ENCODE measurements around the gene AHSA1.
A peak's percentile ranks its signal among the peaks of the same experiment; 100 is the strongest.

Gene AHSA1

GRCh38 chr14:77458249-77458950 lies 507 bp downstream of the AHSA1 start:
- no peak for TF ChIP-seq CTCF (IDR thresholded peaks at IDR 0.05; ENCODE audit: insufficient read depth, missing control alignments)
- DNase-seq (ENCODE audit: insufficient read length, low spot score): no peak
- FAIRE-seq: no peak

GRCh38 chr14:77459072-77459723 lies 1.3 kb downstream of the AHSA1 start:
- DNase-seq (ENCODE audit: insufficient read length, low spot score): no peak
- FAIRE-seq: no peak
- TF ChIP-seq CTCF (IDR thresholded peaks at IDR 0.05; ENCODE audit: insufficient read depth, missing control alignments): peak; percentile 73

GRCh38 chr14:77467801-77468200 lies 9.9 kb downstream of the AHSA1 start:
- no peak for DNase-seq (ENCODE audit: insufficient read length, low spot score)
- no peak for TF ChIP-seq CTCF (IDR thresholded peaks at IDR 0.05; ENCODE audit: insufficient read depth, missing control alignments)
- no peak for FAIRE-seq

- TF ChIP-seq CTCF (IDR thresholded peaks at IDR 0.05; ENCODE audit: insufficient read depth, missing control alignments): no peak
- FAIRE-seq (no peak), DNase-seq (ENCODE audit: insufficient read length, low spot score) (no peak)
Observed at GRCh38 chr14:77469067-77469505, 11.2 kb downstream of the AHSA1 start.

- DNase-seq (ENCODE audit: insufficient read length, low spot score) (no peak), FAIRE-seq (no peak)
- TF ChIP-seq CTCF (IDR thresholded peaks at IDR 0.05; ENCODE audit: insufficient read depth, missing control alignments): no peak
Observed at GRCh38 chr14:77469539-77469938, 11.6 kb downstream of the AHSA1 start.

- TF ChIP-seq CTCF (IDR thresholded peaks at IDR 0.05; ENCODE audit: insufficient read depth, missing control alignments): no peak
- FAIRE-seq (no peak), DNase-seq (ENCODE audit: insufficient read length, low spot score) (no peak)
Observed at GRCh38 chr14:77470224-77470870, 12.5 kb downstream of the AHSA1 start.

GRCh38 chr14:77473921-77474320 lies 16.0 kb downstream of the AHSA1 start:
- no peak for FAIRE-seq
- DNase-seq (ENCODE audit: insufficient read length, low spot score): no peak
- TF ChIP-seq CTCF (IDR thresholded peaks at IDR 0.05; ENCODE audit: insufficient read depth, missing control alignments): no peak
